Stimulated activated CD8-positive, alpha-beta memory T cell treated with anti-CD3 and anti-CD28 coated beads, Interleukin-2, amount 100 ng/mL, for 48 hours (primary cell): ENCODE data around the gene EP300.
A peak's percentile ranks its signal among the peaks of the same experiment; 100 is the strongest.
"Not testable (repeated sequence)": the region's sequence is repeated elsewhere in the genome, so short reads cannot be mapped to it uniquely, and the experiment has no call there.

Experiments used
- DNase-seq, 2 donors: peaks; one replicate each; pipeline ENCODE4 v3.0.0-alpha.2; 2020; ENCODE audit warnings: low read depth in 2 of 2

EP300 gene

GRCh38 chr22:41085842-41086241 lies 6.5 kb upstream of the EP300 start:
- no peak for DNase-seq

- DNase-seq, result peak; percentile 99 to 100
Measured at GRCh38 chr22:41091132-41092022, 1.0 kb upstream of the EP300 start.

GRCh38 chr22:41092847-41093411 lies 537 bp downstream of the EP300 start:
- DNase-seq, result no peak

GRCh38 chr22:41094041-41094593 lies 1.7 kb downstream of the EP300 start:
- no peak for DNase-seq

- no peak for DNase-seq
Measured at GRCh38 chr22:41096391-41096790, 4.0 kb downstream of the EP300 start.

- no peak for DNase-seq
Measured at GRCh38 chr22:41096841-41097240, 4.4 kb downstream of the EP300 start.

GRCh38 chr22:41099036-41099435 lies 6.6 kb downstream of the EP300 start:
- DNase-seq, result no peak

DNA sequence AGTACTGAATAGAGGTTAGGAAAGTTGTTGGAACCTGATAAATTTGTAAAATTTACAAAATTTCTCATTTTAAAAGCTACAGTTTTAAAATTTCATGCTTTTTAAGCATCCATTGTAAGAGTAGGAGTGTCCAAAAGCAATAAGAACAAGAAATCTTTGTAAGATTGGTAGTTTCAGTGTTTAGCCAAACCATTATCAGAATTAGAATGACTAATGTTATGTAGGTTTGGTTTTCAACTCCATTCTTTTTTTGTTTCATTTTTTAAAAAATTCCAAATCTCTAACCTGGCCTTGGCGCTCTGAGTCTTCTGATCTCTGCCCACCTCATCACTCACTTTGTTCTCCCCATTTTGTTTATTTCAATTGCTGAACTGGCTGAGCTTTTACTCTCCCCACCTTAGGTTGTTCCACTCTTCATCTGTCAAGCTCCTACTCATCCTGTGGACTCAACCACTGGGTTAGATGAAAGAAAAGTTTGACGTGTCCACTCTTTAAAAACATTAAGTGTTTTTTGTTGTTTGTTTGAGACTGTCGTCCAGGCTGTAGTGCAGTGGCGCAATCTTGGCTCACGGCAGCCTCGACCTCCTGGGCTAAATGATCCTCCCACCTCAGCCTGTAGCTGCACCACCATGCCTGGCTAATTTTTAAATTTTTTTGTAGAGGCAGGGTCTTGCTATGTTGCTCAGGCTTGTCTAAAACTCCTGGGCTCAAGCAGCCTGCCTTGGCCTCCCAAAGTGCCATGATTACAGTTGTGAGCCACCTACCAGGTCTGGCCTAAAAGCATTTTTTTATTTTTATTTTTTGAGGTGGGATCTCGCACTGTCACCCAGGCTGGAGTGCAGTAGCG lies 14.0 kb downstream of the EP300 start:
- DNase-seq, result no peak

GRCh38 chr22:41106969-41107325 lies 14.6 kb downstream of the EP300 start:
- not testable (repeated sequence) for DNase-seq

- no peak for DNase-seq
Measured at GRCh38 chr22:41110968-41111367, 18.6 kb downstream of the EP300 start.

GRCh38 chr22:41116342-41116741 lies 23.9 kb downstream of the EP300 start:
- no peak for DNase-seq

DNA sequence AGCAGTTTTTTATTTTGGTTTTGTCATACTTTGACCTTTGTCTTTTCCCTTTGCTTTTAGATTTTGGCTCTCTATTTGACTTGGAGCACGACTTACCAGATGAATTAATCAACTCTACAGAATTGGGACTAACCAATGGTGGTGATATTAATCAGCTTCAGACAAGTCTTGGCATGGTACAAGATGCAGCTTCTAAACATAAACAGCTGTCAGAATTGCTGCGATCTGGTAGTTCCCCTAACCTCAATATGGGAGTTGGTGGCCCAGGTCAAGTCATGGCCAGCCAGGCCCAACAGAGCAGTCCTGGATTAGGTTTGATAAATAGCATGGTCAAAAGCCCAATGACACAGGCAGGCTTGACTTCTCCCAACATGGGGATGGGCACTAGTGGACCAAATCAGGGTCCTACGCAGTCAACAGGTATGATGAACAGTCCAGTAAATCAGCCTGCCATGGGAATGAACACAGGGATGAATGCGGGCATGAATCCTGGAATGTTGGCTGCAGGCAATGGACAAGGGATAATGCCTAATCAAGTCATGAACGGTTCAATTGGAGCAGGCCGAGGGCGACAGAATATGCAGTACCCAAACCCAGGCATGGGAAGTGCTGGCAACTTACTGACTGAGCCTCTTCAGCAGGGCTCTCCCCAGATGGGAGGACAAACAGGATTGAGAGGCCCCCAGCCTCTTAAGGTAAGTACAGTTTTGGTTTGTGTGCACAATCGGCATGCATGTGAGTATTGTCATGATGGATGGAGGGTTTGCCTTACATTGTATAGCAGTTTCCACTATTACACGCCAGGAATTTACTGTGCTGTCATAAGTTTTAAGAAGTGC lies 25.0 kb downstream of the EP300 start:
- no peak for DNase-seq

- DNase-seq, result no peak
Measured at GRCh38 chr22:41123151-41123550, 30.8 kb downstream of the EP300 start.

GRCh38 chr22:41124086-41124485 lies 31.7 kb downstream of the EP300 start:
- no peak for DNase-seq

- DNase-seq, result no peak
Measured at GRCh38 chr22:41127451-41127850, 35.1 kb downstream of the EP300 start.

DNA sequence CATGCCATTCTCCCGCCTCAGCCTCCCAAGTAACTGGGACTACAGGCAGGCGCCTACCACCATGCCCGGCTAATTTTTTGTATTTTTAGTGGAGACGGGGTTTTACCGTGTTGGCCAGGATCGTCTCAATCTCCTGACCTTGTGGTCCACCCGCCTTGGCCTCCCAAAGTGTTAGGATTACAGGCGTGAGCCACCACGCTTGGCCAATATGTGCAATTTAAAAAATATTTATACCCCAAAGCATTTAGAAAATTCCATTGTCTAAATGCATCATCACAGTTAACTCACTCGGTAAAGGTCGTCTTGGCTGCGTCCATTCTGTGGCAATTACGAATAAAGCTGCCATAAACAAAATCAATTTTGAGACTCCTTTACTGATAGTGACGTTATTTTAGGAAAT lies 36.2 kb downstream of the EP300 start:
- no peak for DNase-seq

DNA sequence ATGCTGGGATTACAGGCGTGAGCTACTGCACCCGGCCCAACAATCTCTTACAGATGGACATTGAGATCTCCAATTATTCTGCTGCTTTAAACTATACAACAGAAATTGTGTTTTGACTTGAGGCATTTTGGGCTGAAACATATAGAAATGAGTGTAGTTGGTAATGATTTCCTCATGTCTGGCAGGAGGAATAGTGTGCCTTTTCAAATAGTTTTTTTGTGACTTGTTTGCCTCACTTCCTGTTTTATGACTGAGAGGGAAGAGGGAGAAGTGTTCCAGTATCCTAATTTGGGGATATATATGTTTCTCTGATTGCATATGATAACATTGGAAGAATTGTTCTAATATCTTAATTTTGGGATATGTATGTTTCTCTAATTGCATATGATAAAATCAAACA lies 40.2 kb downstream of the EP300 start:
- no peak for DNase-seq

DNA sequence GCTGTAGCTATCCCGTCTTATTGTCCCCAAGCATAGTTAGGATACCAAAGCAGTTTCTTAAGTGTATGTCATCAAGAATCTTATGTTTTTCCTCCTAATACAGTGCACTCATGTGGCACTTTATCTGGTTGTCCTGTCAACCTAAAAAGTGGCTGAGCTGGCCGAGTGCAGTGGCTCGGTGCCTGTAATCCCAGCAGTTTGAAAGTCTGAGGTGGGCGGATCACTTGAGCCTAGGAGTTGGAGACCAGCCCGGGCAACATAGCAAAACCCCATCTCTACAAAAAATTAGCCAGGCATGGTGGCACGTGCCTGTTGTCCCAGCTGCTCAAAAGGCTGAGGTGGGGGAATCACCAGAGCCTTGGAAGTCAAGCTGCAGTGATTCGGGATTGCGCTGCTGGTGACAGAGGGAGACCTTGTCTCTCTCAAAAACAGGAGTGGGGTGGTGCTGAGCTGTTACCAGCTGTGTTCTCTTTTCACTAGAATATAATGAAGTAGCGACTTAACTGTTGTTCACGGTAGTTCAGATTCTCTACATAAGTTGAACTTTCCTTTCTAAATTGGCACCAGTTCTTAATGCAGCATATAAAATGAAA lies 48.1 kb downstream of the EP300 start:
- DNase-seq, result no peak

DNA sequence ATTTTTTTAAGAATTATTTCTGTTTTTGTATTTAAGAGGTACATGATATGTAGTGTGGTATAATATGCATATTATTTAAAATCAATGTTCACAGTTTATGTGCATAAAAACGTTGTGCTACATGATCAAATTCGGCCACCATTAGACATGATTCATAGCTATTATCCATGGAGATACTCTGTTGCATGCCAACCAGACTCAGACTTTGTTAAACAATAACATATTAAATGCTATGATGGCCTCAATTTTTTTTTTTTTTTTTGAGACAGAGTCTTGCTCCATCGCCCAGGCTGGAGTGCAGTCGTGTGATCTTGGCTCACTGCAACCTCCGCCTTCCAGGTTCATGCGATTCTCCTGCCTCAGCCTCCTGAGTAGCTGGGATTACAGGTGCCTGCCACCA lies 53.5 kb downstream of the EP300 start:
- not testable (repeated sequence) for DNase-seq

DNA sequence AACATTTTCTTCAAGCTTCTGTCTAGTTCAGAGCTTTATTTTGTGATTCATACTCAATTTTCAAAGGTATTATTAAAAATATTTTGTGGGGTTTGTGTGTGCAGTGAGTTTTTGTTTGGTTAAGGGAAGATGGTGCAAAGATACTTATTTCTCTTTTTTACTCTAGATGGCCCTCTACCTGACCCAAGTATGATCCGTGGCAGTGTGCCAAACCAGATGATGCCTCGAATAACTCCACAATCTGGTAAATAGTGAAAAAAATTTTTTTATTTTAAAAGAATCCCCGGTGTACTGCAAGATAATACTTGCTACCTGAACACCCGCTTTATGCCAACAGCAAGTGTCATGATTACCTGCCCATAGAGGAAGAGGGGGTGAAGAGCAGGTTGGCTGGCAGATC lies 54.2 kb downstream of the EP300 start:
- no peak for DNase-seq

DNA sequence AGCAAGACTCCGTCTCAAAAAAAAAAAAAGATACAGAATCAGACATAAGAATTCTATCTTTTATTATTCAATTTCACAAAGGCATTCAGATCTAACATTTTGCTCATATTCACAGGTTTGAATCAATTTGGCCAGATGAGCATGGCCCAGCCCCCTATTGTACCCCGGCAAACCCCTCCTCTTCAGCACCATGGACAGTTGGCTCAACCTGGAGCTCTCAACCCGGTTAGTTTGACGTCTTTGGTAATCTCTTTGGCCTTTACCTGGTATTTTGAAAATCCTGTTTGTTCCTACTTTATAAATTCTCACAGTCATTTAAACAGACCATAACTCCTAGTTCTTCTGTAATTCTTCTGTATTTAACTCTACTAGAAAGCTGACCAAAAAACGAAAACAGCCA lies 55.3 kb downstream of the EP300 start:
- no peak for DNase-seq
